ENCODE data around the gene CYP4F3. TPM values are rescaled to one million over a fixed set of nuclear protein-coding genes. Genes with fewer than 3 reads are reported as not detected.

CYP4F3 gene
- polyA plus RNA-seq, 2 donors, result 11.6 to 17.1 TPM

GRCh38 chr19:15614507-15615379 lies 26.0 kb upstream of the CYP4F3 start, which contains the start of gene CYP4F8:
TSS of gene CYP4F8 (plus strand) at chr19:15615218. CDS start at chr19:15615617, 399 bp downstream.
- Histone ChIP-seq H3K9me3 (ENCODE audit: control insufficient read depth in 2 of 2, insufficient read depth in 1 of 2, low read depth in 1 of 2, low read length in 1 of 2) (peaks cover 0 to 2% of the 10 kb centered on the region in 2 donors), H3K27me3 (ENCODE audit: control insufficient read depth in 1 of 2, insufficient read depth in 2 of 2, low read length in 2 of 2) (no peaks in the 10 kb centered on the region), H3K4me3 (ENCODE audit: low read depth in 1 of 2, low read length in 2 of 2) (no peak within 1 kb of the TSS), H3K36me3 (ENCODE audit: control insufficient read depth in 2 of 2, insufficient read depth in 2 of 2, low read length in 1 of 2) (no peaks in the 10 kb centered on the region), H3K4me1 (ENCODE audit: control insufficient read depth in 2 of 2, insufficient read depth in 2 of 2, low read length in 1 of 2) (no peaks in the 10 kb centered on the region), H3K27ac (ENCODE audit: low read depth in 2 of 2, low read length in 1 of 2) (no peak within 1 kb of the TSS)
- WGBS, 2 donors, result 41 to 44% methylated on average over 8 of the region's 8 CpGs

DNA sequence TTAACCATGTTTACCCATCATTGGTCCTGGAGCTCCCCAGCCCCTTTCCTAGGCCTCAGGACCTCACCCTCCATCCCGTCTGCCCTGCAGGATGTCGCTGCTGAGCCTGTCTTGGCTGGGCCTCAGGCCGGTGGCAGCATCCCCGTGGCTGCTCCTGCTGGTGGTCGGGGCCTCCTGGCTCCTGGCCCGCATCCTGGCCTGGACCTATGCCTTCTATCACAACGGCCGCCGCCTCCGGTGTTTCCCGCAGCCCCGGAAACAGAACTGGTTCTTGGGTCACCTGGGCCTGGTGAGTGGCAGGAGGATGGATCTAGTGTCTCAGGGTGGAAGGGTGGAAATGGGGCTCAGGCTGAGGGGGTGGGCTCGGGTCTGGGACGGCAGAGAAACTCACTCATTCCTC lies 25.2 kb upstream of the CYP4F3 start:
- Histone ChIP-seq H3K4me1 (ENCODE audit: control insufficient read depth in 2 of 2, insufficient read depth in 2 of 2, low read length in 1 of 2) (no peaks in the 10 kb centered on the region), H3K36me3 (ENCODE audit: control insufficient read depth in 2 of 2, insufficient read depth in 2 of 2, low read length in 1 of 2) (no peaks in the 10 kb centered on the region), H3K27ac (ENCODE audit: low read depth in 2 of 2, low read length in 1 of 2) (no peak overlapping the region), H3K27me3 (ENCODE audit: control insufficient read depth in 1 of 2, insufficient read depth in 2 of 2, low read length in 2 of 2) (peaks cover 0 to 3% of the 10 kb centered on the region in 2 donors), H3K9me3 (ENCODE audit: control insufficient read depth in 2 of 2, insufficient read depth in 1 of 2, low read depth in 1 of 2, low read length in 1 of 2) (peaks cover 0 to 2% of the 10 kb centered on the region in 2 donors), H3K4me3 (ENCODE audit: low read depth in 1 of 2, low read length in 2 of 2) (no peak overlapping the region)
- 62 to 70% methylated on average over 13 to 14 of the region's 14 CpGs for WGBS, 2 donors

DNA sequence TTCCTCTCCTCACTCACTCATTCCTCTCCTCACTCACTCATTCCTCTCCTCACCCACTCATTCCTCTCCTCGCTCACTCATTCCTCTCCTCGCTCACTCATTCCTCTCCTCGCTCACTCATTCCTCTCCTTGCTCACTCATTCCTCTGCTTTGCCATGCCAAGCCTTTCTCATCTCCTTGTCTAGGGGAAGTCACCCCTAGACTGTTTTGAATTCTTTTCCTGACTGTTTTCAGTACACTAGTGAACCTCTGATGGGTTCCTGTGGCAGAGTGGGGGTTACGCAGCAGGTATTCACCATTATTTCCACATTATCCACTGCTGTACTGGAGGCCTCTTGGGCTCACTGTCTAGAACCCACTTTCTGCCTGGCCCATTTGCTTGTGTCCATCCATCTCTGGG lies 24.5 kb upstream of the CYP4F3 start:
- peaks cover 0 to 2% of the 10 kb centered on the region in 2 donors for H3K9me3 ChIP-seq (ENCODE audit: control insufficient read depth in 2 of 2, insufficient read depth in 1 of 2, low read depth in 1 of 2, low read length in 1 of 2)
- whole genome bisulfite sequencing, 2 donors, result 88 to 90% methylated on average over 4 of the region's 4 CpGs
- no peaks in the 10 kb centered on the region for H3K36me3 ChIP-seq (ENCODE audit: control insufficient read depth in 2 of 2, insufficient read depth in 2 of 2, low read length in 1 of 2)
- H3K27ac ChIP-seq (ENCODE audit: low read depth in 2 of 2, low read length in 1 of 2), result no peak overlapping the region
- H3K27me3 ChIP-seq (ENCODE audit: control insufficient read depth in 1 of 2, insufficient read depth in 2 of 2, low read length in 2 of 2), result peaks cover 0 to 3% of the 10 kb centered on the region in 2 donors
- H3K4me3 ChIP-seq (ENCODE audit: low read depth in 1 of 2, low read length in 2 of 2), result no peak overlapping the region
- H3K4me1 ChIP-seq (ENCODE audit: control insufficient read depth in 2 of 2, insufficient read depth in 2 of 2, low read length in 1 of 2), result no peaks in the 10 kb centered on the region

DNA sequence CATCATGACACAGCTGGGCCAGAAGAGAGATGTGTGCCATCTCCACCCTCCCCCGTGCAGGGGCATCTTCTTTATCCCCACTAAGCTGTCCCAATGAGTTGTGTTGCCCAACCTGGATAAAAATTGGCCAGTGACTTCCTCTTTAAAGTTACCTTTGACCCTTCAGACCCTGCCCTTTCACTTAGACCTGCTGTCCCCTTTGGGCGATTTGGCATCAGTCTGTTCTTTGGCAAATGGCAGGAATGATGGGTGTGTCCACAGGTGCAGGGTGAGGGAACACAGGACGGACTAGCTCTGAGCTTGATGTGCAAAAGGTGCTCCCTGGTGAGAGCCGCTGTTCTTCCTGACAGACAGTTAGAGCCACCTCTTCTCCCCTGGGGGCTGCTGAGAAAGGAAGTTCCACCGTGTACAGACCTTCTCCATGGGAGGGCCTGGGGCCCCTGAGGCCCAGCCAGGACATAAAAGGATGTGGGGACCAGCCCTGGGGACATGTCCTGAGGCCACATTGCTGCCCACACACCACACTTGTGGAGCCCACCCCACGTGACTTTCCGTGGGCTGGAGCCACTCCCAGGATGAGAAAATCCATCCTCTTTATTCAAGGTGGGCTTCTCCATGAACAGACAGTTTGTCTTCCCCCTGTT lies 23.9 kb upstream of the CYP4F3 start:
- peaks cover 0 to 3% of the 10 kb centered on the region in 2 donors for H3K27me3 ChIP-seq (ENCODE audit: control insufficient read depth in 1 of 2, insufficient read depth in 2 of 2, low read length in 2 of 2)
- WGBS, 2 donors, result 31 to 41% methylated on average over 7 of the region's 7 CpGs
- peaks cover 0 to 2% of the 10 kb centered on the region in 2 donors for H3K9me3 ChIP-seq (ENCODE audit: control insufficient read depth in 2 of 2, insufficient read depth in 1 of 2, low read depth in 1 of 2, low read length in 1 of 2)
- H3K27ac ChIP-seq (ENCODE audit: low read depth in 2 of 2, low read length in 1 of 2), result no peak overlapping the region
- no peak overlapping the region for H3K4me3 ChIP-seq (ENCODE audit: low read depth in 1 of 2, low read length in 2 of 2)
- no peaks in the 10 kb centered on the region for H3K4me1 ChIP-seq (ENCODE audit: control insufficient read depth in 2 of 2, insufficient read depth in 2 of 2, low read length in 1 of 2)
- H3K36me3 ChIP-seq (ENCODE audit: control insufficient read depth in 2 of 2, insufficient read depth in 2 of 2, low read length in 1 of 2), result no peaks in the 10 kb centered on the region

DNA sequence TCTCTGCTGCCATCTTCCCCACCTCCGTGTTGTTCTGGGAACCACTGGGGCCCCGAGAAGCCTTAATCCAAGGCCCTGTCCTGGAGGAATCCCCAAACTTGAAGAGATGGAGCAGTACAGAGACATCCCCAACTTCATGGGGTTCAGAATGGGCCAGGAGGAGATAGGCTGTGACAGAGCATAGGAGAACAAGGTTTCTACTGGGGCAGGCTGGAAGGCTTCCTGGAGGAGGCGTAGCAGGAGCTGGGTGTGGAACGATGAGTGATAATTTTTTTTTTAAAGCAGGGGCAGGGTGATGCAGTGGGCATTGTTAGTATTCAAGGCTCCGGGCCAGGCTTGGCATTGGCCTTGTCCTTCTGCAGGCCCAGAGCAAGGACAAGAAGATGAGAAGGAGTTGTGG lies 22.4 kb upstream of the CYP4F3 start:
- Histone ChIP-seq H3K4me3 (ENCODE audit: low read depth in 1 of 2, low read length in 2 of 2) (no peak overlapping the region), H3K27me3 (ENCODE audit: control insufficient read depth in 1 of 2, insufficient read depth in 2 of 2, low read length in 2 of 2) (peaks cover 0 to 3% of the 10 kb centered on the region in 2 donors), H3K36me3 (ENCODE audit: control insufficient read depth in 2 of 2, insufficient read depth in 2 of 2, low read length in 1 of 2) (no peaks in the 10 kb centered on the region), H3K4me1 (ENCODE audit: control insufficient read depth in 2 of 2, insufficient read depth in 2 of 2, low read length in 1 of 2) (peaks cover 0 to 4% of the 10 kb centered on the region in 2 donors), H3K27ac (ENCODE audit: low read depth in 2 of 2, low read length in 1 of 2) (no peak overlapping the region), H3K9me3 (ENCODE audit: control insufficient read depth in 2 of 2, insufficient read depth in 1 of 2, low read depth in 1 of 2, low read length in 1 of 2) (peaks cover 0 to 2% of the 10 kb centered on the region in 2 donors)
- WGBS, 2 donors, result 74 to 75% methylated on average over 5 of the region's 5 CpGs

GRCh38 chr19:15621801-15622200 lies 18.9 kb upstream of the CYP4F3 start:
- no peak overlapping the region for H3K4me3 ChIP-seq (ENCODE audit: low read depth in 1 of 2, low read length in 2 of 2)
- 44 to 69% methylated on average over 1 of the region's 1 CpG for whole genome bisulfite sequencing, 2 donors
- H3K9me3 ChIP-seq (ENCODE audit: control insufficient read depth in 2 of 2, insufficient read depth in 1 of 2, low read depth in 1 of 2, low read length in 1 of 2), result no peaks in the 10 kb centered on the region
- no peak overlapping the region for H3K27ac ChIP-seq (ENCODE audit: low read depth in 2 of 2, low read length in 1 of 2)
- peaks cover 0 to 4% of the 10 kb centered on the region in 2 donors for H3K4me1 ChIP-seq (ENCODE audit: control insufficient read depth in 2 of 2, insufficient read depth in 2 of 2, low read length in 1 of 2)
- no peaks in the 10 kb centered on the region for H3K36me3 ChIP-seq (ENCODE audit: control insufficient read depth in 2 of 2, insufficient read depth in 2 of 2, low read length in 1 of 2)
- H3K27me3 ChIP-seq (ENCODE audit: control insufficient read depth in 1 of 2, insufficient read depth in 2 of 2, low read length in 2 of 2), result peaks cover 0 to 3% of the 10 kb centered on the region in 2 donors

GRCh38 chr19:15622991-15623390 lies 17.7 kb upstream of the CYP4F3 start:
- H3K27me3 ChIP-seq (ENCODE audit: control insufficient read depth in 1 of 2, insufficient read depth in 2 of 2, low read length in 2 of 2), result peaks cover 0 to 3% of the 10 kb centered on the region in 2 donors

DNA sequence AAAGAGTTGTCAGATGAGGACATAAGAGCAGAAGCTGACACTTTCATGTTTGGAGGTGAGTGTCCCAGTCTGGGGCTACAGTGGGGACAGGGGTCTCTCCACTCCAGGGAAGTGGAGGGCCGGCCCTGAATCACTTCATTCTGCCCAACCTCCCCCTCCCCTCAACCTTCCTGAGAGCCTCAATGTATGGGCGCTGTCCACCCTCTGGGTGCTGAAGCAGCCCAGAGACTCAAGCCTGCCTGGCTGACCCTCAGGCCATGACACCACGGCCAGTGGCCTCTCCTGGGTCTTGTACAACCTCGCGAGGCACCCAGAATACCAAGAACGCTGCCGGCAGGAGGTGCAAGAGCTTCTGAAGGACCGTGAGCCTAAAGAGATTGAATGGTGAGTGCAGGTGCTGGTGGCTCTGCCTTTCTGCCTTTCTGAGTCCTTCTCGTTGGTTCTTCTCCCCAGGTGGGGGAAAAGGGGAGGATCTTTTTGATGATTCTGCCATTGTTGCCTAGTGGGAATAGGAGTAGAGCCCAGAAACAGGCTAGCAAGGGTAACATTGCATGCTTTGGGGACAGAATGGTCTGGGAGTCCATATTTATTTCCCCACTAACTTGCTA lies 16.9 kb upstream of the CYP4F3 start:
- Histone ChIP-seq H3K36me3 (ENCODE audit: control insufficient read depth in 2 of 2, insufficient read depth in 2 of 2, low read length in 1 of 2) (no peaks in the 10 kb centered on the region), H3K9me3 (ENCODE audit: control insufficient read depth in 2 of 2, insufficient read depth in 1 of 2, low read depth in 1 of 2, low read length in 1 of 2) (no peaks in the 10 kb centered on the region), H3K4me1 (ENCODE audit: control insufficient read depth in 2 of 2, insufficient read depth in 2 of 2, low read length in 1 of 2) (peaks cover 0 to 4% of the 10 kb centered on the region in 2 donors), H3K27me3 (ENCODE audit: control insufficient read depth in 1 of 2, insufficient read depth in 2 of 2, low read length in 2 of 2) (peaks cover 0 to 3% of the 10 kb centered on the region in 2 donors), H3K27ac (ENCODE audit: low read depth in 2 of 2, low read length in 1 of 2) (peak overlapping the region in 1 of 2 donors; percentile 34), H3K4me3 (ENCODE audit: low read depth in 1 of 2, low read length in 2 of 2) (no peak overlapping the region)
- 10 to 11% methylated on average over 9 of the region's 9 CpGs for WGBS, 2 donors

More at GRCh38 chr19:15622991-15623390, 17.7 kb upstream of the CYP4F3 start:
- 55 to 62% methylated on average over 11 of the region's 11 CpGs for WGBS, 2 donors
- Histone ChIP-seq H3K27ac (ENCODE audit: low read depth in 2 of 2, low read length in 1 of 2) (peak overlapping the region in 1 of 2 donors; percentile 50), H3K9me3 (ENCODE audit: control insufficient read depth in 2 of 2, insufficient read depth in 1 of 2, low read depth in 1 of 2, low read length in 1 of 2) (no peaks in the 10 kb centered on the region), H3K4me1 (ENCODE audit: control insufficient read depth in 2 of 2, insufficient read depth in 2 of 2, low read length in 1 of 2) (peaks cover 0 to 4% of the 10 kb centered on the region in 2 donors), H3K36me3 (ENCODE audit: control insufficient read depth in 2 of 2, insufficient read depth in 2 of 2, low read length in 1 of 2) (no peaks in the 10 kb centered on the region), H3K4me3 (ENCODE audit: low read depth in 1 of 2, low read length in 2 of 2) (no peak overlapping the region)

- 56 to 58% methylated on average over 22 of the region's 22 CpGs for WGBS, 2 donors
Measured at GRCh38 chr19:15628236-15629002, 12.3 kb upstream of the CYP4F3 start.

More at GRCh38 chr19:15628236-15629002, 12.3 kb upstream of the CYP4F3 start:
- Histone ChIP-seq H3K4me1 (ENCODE audit: control insufficient read depth in 2 of 2, insufficient read depth in 2 of 2, low read length in 1 of 2) (peaks cover 0 to 4% of the 10 kb centered on the region in 2 donors), H3K36me3 (ENCODE audit: control insufficient read depth in 2 of 2, insufficient read depth in 2 of 2, low read length in 1 of 2) (no peaks in the 10 kb centered on the region), H3K27me3 (ENCODE audit: control insufficient read depth in 1 of 2, insufficient read depth in 2 of 2, low read length in 2 of 2) (no peaks in the 10 kb centered on the region), H3K9me3 (ENCODE audit: control insufficient read depth in 2 of 2, insufficient read depth in 1 of 2, low read depth in 1 of 2, low read length in 1 of 2) (no peaks in the 10 kb centered on the region), H3K27ac (ENCODE audit: low read depth in 2 of 2, low read length in 1 of 2) (no peak overlapping the region), H3K4me3 (ENCODE audit: low read depth in 1 of 2, low read length in 2 of 2) (no peak overlapping the region)
